Mucosa of descending colon (tissue), 3 donors: ENCODE measurements around the gene PRELID1. TPM values are rescaled to one million over a fixed set of nuclear protein-coding genes. Genes with fewer than 3 reads are reported as not detected.

Experiments used
- ATAC-seq: fragments of 200-7000 bp; cut with Tn5 transposase; one replicate; pipeline ENCODE4 v1.9.1; 2020; ENCODE audit warnings: mild to moderate bottlenecking, moderate library complexity
- DNase-seq, 3 donors: peaks; one replicate each; pipeline ENCODE4 v3.0.0-alpha.2; 2020
- H3K36me3 ChIP-seq: fragments of 200-600 bp; one replicate; pipeline ENCODE4 v1.8.0; 2021; ENCODE audit warnings: low read depth, mild to moderate bottlenecking
- H3K4me1 ChIP-seq: fragments of 200-600 bp; one replicate; pipeline ENCODE4 v1.8.0; 2021; ENCODE audit warnings: low read depth, mild to moderate bottlenecking
- H3K4me3 ChIP-seq: fragments of 200-600 bp; one replicate; pipeline ENCODE4 v1.8.0; 2021; ENCODE audit warnings: mild to moderate bottlenecking
- H3K9me3 ChIP-seq: fragments of 200-600 bp; one replicate; pipeline ENCODE4 v1.8.0; 2021; ENCODE audit warnings: mild to moderate bottlenecking
- intact Hi-C, 2 donors: fragments of 100-400 bp; cut with DNase I in 1 of 2; cut with micrococcal nuclease in 1 of 2; formaldehyde crosslinking; loops; one replicate each; pipeline versions ENCODE4 v1.11.0 to v1.11.1; 2022; cut with DNase I, micrococcal nuclease
- total RNA-seq, 3 donors: library from RNA; stranded (reverse); fragmentation: NEBNext Ultra II Directional in 2 of 3; extraction: Animal tissue kit (Norgen Biotek cat#: 25700) in 2 of 3; gene quantifications; one replicate each; pipeline versions ENCODE4 v1.2.1 to v1.2.4, GENCODE V29; 2021 to 2023
- TF ChIP-seq, protein P1 (sequence below): fragments of 200-600 bp; IDR thresholded peaks from one replicate; pipeline ENCODE4 v1.8.0; 2022; ENCODE audit warnings: antibody characterized with exemption, mild to moderate bottlenecking
- donor health status: DM: no; HTN: no; CAD: no; lungs with moderate emphysema.
- donor health status: DM: no; HTN: no; CAD: no.
- donor health status: DM: no; HTN: yes; CAD: no.

The PRELID1 gene
- total RNA-seq, 3 donors from 2014 or later = 149 to 277 (median 171) TPM

DNA sequence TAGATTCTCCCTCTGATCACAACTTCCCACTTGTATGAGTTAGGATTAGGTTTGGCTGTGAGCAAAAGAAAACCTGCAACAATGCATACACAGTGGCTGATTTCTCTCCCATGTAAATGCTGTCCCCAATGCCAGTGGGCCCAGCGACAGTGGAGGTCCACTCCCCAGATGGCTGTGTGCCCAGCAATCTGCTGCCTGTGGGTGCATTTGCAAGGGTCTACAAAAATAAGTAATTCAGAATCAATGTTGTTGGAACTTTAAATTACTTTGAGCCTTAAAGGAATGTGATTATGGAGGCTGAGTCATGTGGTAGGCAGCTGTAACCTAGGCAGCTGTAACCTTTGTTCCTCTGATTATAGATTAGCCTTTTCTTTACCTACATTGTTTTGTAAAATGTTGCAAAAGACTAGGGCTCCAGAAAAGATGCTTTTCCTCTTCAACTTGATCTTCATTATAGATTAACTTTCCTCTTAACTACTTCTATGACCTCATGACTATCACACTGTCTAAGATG lies 22.3 kb downstream of the PRELID1 start:
- DNase-seq (peak in 1 of 3 donors; percentile 22), ATAC-seq (peak; percentile 84)
- intact Hi-C loops = no loop called here
- Histone ChIP-seq H3K36me3 (no peaks in the 10 kb centered on the region), H3K9me3 (no peaks in the 10 kb centered on the region), H3K4me1 (peaks cover 12% of the 10 kb centered on the region), H3K4me3 (no peak overlapping the region)
- TF ChIP-seq, protein P1, sequence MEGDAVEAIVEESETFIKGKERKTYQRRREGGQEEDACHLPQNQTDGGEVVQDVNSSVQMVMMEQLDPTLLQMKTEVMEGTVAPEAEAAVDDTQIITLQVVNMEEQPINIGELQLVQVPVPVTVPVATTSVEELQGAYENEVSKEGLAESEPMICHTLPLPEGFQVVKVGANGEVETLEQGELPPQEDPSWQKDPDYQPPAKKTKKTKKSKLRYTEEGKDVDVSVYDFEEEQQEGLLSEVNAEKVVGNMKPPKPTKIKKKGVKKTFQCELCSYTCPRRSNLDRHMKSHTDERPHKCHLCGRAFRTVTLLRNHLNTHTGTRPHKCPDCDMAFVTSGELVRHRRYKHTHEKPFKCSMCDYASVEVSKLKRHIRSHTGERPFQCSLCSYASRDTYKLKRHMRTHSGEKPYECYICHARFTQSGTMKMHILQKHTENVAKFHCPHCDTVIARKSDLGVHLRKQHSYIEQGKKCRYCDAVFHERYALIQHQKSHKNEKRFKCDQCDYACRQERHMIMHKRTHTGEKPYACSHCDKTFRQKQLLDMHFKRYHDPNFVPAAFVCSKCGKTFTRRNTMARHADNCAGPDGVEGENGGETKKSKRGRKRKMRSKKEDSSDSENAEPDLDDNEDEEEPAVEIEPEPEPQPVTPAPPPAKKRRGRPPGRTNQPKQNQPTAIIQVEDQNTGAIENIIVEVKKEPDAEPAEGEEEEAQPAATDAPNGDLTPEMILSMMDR = no peak

DNA sequence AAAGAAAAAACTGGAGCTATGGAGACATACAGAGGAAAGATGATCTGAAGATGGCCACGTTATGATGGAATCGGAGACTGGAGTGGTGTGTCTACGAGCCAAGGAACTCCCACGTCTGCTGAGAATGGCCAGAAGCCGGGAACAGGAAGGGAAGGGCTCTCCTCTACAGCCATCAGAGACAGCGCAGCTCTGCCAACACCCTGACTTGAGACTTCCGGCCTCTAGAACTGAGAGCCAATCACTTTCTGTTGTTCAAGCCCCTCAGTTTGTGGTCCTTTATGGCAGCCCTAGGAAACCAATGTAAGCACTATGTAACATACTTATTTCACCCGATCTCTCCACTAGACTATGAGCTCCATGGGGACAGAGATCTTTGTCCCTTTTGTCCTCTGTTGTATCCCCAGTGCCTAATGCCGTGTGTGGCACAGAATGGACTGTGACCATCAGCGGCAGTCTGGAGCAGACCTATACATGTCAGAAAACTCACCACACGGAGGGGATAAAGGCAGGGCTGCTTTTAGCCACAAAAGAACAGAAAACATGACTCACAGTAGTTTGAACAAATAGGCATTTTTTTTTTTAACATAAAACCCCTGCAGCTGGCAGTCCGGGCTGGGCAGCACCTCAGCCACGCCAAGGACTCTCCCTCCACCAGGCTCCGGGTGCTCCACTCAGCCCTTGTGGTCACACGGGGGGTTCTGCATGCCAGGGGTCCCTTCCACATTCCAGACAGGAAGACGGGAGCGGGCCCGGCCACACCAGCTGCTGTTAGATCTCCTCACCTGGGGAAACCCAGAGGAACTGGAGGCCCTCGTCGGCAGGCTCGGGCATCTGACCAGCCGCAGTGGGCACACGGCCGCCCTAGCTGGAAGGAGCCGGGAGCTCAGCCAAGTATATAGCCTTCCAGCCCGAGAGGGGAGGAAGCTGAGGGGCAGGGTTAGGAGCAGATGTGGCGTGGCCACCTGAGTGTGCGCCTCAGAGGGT lies 24.2 kb downstream of the PRELID1 start:
- peak in 1 of 3 donors; percentile 21 for DNase-seq
- Histone ChIP-seq H3K4me3 (no peak overlapping the region), H3K9me3 (no peaks in the 10 kb centered on the region), H3K36me3 (no peaks in the 10 kb centered on the region), H3K4me1 (peaks cover 12% of the 10 kb centered on the region)
- ATAC-seq = peak; percentile 28
- intact Hi-C loops = no loop called here
- TF ChIP-seq, protein P1 = no peak

DNA sequence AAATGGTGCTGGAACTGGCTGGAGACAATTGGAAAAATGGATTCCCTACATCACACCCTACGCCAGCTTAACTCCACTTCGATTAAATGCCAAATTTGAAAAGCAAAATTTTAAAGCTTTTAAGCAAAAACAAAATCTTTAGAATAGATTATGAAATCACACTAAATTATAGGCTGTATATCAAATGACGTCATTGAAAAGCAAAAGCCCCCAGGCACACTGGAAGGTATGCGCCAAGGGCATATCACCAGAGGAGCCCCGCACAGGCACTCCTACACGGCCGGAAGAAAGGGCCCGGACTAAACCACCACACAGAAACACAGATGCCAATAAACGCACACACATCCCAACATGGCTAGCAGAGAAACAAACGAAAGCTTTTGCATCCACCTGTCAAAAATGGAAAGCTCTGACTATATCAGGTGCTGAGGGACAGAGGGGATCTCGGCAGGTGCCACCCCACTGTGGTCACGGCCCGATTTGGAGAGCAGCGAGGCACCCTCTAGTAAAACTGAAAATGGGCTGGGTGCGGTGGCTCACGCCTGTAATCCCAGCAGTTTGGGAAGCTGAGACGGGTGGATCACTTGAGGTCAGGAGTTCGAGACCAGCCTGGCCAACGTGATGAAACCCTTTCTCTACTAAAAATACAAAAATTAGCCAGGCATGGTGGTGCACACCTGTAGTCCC lies 25.1 kb downstream of the PRELID1 start:
- DNase-seq (peak in 1 of 3 donors; percentile 8), ATAC-seq (no peak)
- H3K4me3 ChIP-seq = no peak overlapping the region
- peaks cover 12% of the 10 kb centered on the region for H3K4me1 ChIP-seq
- H3K9me3 ChIP-seq = no peaks in the 10 kb centered on the region
- intact Hi-C loops = no loop called here
- H3K36me3 ChIP-seq = no peaks in the 10 kb centered on the region
- TF ChIP-seq, protein P1 = no peak

DNA sequence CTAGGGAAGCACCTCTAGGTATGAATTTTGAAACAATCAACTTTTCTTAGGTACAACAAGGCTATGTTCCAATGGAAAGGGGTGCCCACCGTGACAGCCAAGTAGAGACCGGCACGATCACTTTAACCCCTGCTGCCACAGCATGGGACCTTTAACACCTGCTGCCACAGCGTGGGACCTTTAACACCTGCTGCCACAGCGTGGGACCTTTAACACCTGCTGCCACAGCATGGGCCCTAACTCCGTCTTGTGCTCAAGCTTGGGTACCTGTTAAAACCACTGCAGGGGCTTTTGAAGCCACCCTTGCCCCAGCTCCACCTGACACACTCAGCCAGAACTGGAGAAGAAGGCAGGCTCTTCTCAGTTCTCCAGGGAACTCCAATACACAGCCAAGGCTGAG lies 26.3 kb downstream of the PRELID1 start:
- Histone ChIP-seq H3K9me3 (no peaks in the 10 kb centered on the region), H3K4me3 (no peak overlapping the region), H3K36me3 (no peaks in the 10 kb centered on the region), H3K4me1 (peaks cover 12% of the 10 kb centered on the region)
- peak in 1 of 3 donors; percentile 10 for DNase-seq
- intact Hi-C loops = no loop called here
- no peak for ATAC-seq
- TF ChIP-seq, protein P1 = no peak

DNA sequence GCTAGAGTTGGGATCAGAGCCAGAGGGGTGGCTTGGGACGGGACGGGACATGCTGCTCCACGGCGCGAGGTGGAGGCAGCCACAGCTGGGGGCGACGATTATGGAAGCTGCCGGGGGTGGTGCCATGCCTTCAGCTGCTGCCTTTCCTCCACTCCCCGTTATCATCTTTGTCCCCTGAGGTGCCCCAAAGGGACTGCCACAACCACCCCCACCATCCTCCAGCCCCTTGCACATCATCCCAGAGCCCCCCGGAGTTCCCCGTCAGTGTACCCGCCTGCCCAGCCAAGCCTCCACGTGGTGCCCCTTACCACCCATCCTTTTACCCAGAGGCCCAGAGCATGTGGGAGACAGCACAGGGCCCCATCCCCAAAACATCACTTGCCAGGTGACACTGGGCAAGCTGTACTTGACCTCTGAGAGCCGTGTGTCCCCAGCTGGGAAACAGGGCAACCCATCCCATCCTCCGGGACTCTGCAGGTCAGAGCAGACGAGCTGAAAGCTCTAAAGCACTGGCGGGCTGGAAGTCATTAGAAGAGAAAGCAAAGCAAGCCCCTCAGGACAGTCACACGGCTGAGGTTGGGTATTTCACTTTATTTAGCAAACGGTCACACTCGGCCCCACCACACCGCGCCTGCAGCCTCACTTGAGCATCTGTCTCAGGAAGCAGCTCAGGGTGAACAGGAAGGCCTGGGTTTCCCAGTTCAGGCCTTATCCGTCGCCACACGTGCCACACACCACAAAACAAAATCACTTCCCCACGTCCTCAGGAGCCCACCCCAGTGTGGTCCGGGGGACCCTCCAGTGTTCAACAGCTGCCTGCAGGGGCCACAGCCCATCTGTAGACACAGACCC lies 27.6 kb downstream of the PRELID1 start:
- Histone ChIP-seq H3K4me3 (no peak overlapping the region), H3K9me3 (no peaks in the 10 kb centered on the region), H3K4me1 (peaks cover 3% of the 10 kb centered on the region), H3K36me3 (no peaks in the 10 kb centered on the region)
- ATAC-seq (no peak), DNase-seq (peak in 1 of 3 donors; percentile 21)
- TF ChIP-seq, protein P1 = no peak
- intact Hi-C loops = no loop called here
